K562 (cell line): ENCODE data around the gene TP63. TPM values are rescaled to one million over a fixed set of nuclear protein-coding genes. Genes with fewer than 3 reads are reported as not detected.

Experiments
- ATAC-seq: fragments of 200-7000 bp; cut with Tn5 transposase; 3 replicates; pipeline ENCODE4 v1.9.1; 2020; ENCODE audit warnings: moderate library complexity
- BruUV-seq: library from RNA; stranded (reverse); fragments of 400-500 nt; replicated peaks from 2 replicates; lab custom pipeline; 2021; lab: Mats Ljungman, UMichigan
- CTCF ChIA-PET: fragments of 300-600 bp; formaldehyde crosslinking; extraction: SDS; loops from one replicate; lab custom pipeline; 2021; ENCODE audit warnings: low intra/inter-chr PET ratio; lab: Yijun Ruan, JAX
- POLR2A ChIA-PET: fragments of 300-600, 350-650 bp; sonication (Branson Sonifier 250); formaldehyde crosslinking; extraction: SDS; loops from one replicate; lab custom pipeline; 2021; ENCODE audit warnings: antibody characterized with exemption, inconsistent platforms; lab: Yijun Ruan, JAX
- DNase-seq, 4 experiments: peaks; one replicate each; pipeline versions ENCODE4 v3.0.0 to v3.0.0-alpha.2; 2011 to 2018; ENCODE audit warnings: low spot score in 3 of 4, mixed read lengths in 3 of 4; ENCODE audit errors: extremely low read depth in 1 of 4
- FAIRE-seq: peaks from 2 replicates; lab custom pipeline; 2011; peaks lifted over from hg19 to GRCh38; lab: Jason Lieb, UNC
- H2AFZ ChIP-seq: 2 replicates; pipeline ENCODE4 v1.6.0; 2011; ENCODE audit warnings: low read depth, low read length, control low read depth, inconsistent platforms
- H3K27ac ChIP-seq: fragments of 200-600 bp; 3 replicates; pipeline ENCODE4 v1.8.0; 2011; ENCODE audit warnings: low read depth, mild to moderate bottlenecking, control low read depth, inconsistent platforms, low read length, moderate library complexity, mixed read lengths; ENCODE audit errors: extremely low read depth
- H3K27me3 ChIP-seq, 2 experiments: fragments of 300-600 bp in 1 of 2; 2 replicates in 1 of 2; 3 replicates in 1 of 2; pipeline versions ENCODE4 v1.6.0 to v1.8.0; 2011; ENCODE audit warnings: inconsistent platforms in 2 of 2, low read length in 2 of 2, mild to moderate bottlenecking in 1 of 2, mixed read lengths in 1 of 2, moderate library complexity in 1 of 2; ENCODE audit not compliant: control insufficient read depth in 2 of 2, insufficient read depth in 2 of 2
- H3K36me3 ChIP-seq: fragments of 300-600 bp; 3 replicates; pipeline ENCODE4 v1.8.0; 2011; ENCODE audit warnings: mild to moderate bottlenecking, low read length, inconsistent platforms; ENCODE audit not compliant: control insufficient read depth, insufficient read depth
- H3K4me1 ChIP-seq, 2 experiments: fragments of 200-600 bp in 1 of 2; replicated peaks in 1 of 2; 2 replicates in 1 of 2; 3 replicates in 1 of 2; pipeline versions ENCODE4 v1.5.1 to v1.8.0; 2011; ENCODE audit warnings: inconsistent platforms in 2 of 2, low read length in 2 of 2, mild to moderate bottlenecking in 1 of 2, mixed read lengths in 1 of 2, moderate library complexity in 1 of 2; ENCODE audit not compliant: control insufficient read depth in 2 of 2, insufficient read depth in 2 of 2
- H3K4me2 ChIP-seq: 2 replicates; pipeline ENCODE4 v1.6.1; 2011; ENCODE audit warnings: low read length, control low read depth, inconsistent platforms, mixed read lengths; ENCODE audit not compliant: insufficient read depth
- H3K4me3 ChIP-seq: fragments of 200-600 bp; sonication (generic), shearing (Covaris generic); 2 replicates; pipeline ENCODE4 v1.5.1; 2016; ENCODE audit warnings: control low read depth, inconsistent platforms
- H3K79me2 ChIP-seq: fragments of 200-600 bp; 3 replicates; pipeline ENCODE4 v1.8.0; 2011; ENCODE audit warnings: low read length, inconsistent platforms; ENCODE audit not compliant: control insufficient read depth, insufficient read depth
- H3K9ac ChIP-seq, 2 experiments: 2 replicates each; pipeline versions ENCODE4 v1.6.0 to v1.6.1; 2011; ENCODE audit warnings: low read depth in 2 of 2, low read length in 2 of 2, control low read depth in 1 of 2, inconsistent platforms in 1 of 2, mild to moderate bottlenecking in 1 of 2, mixed read lengths in 1 of 2; ENCODE audit not compliant: insufficient read depth in 1 of 2
- H3K9me1 ChIP-seq: one replicate; pipeline ENCODE4 v1.6.0; 2011; ENCODE audit warnings: inconsistent platforms, mild to moderate bottlenecking, low read length, moderate library complexity; ENCODE audit not compliant: control insufficient read depth, insufficient read depth
- H3K9me3 ChIP-seq: replicated peaks from 2 replicates; pipeline ENCODE4 v1.5.1; 2011; ENCODE audit warnings: low read depth, low read length, inconsistent platforms; ENCODE audit not compliant: control insufficient read depth, insufficient read depth
- H4K20me1 ChIP-seq: replicated peaks from 2 replicates; pipeline ENCODE4 v1.6.1; 2011; ENCODE audit warnings: low read length, inconsistent platforms, mixed read lengths; ENCODE audit not compliant: control insufficient read depth, insufficient read depth
- AFF1 ChIP-seq, 2 experiments: fragments of 450-650 bp; IDR thresholded peaks; 2 replicates each; pipeline ENCODE4 v1.6.1; 2018; ENCODE audit warnings: mild to moderate bottlenecking in 2 of 2, low read depth in 1 of 2; ENCODE audit not compliant: partially characterized antibody in 2 of 2
- ARID4B ChIP-seq: sonication (generic); formaldehyde crosslinking; IDR thresholded peaks from 2 replicates; pipeline ENCODE4 v1.8.0; 2022; ENCODE audit warnings: mild to moderate bottlenecking, missing genetic modification reagents
- C11orf30 ChIP-seq: fragments of 450-650 bp; IDR thresholded peaks from 2 replicates; pipeline ENCODE4 v1.6.1; 2016; ENCODE audit warnings: low read depth, mild to moderate bottlenecking
- GABPB1 ChIP-seq: sonication (generic); formaldehyde crosslinking; IDR thresholded peaks from 2 replicates; pipeline ENCODE4 v1.8.0; 2022; ENCODE audit warnings: mild to moderate bottlenecking, missing genetic modification reagents
- MNT ChIP-seq, 2 experiments: fragments of 450-650 bp; conservative IDR thresholded peaks; 2 replicates each; pipeline ENCODE4 v1.6.1; 2017; ENCODE audit warnings: mild to moderate bottlenecking in 2 of 2, moderate library complexity in 2 of 2
- NCOA2 ChIP-seq, 2 experiments: fragments of 450-650 bp; IDR thresholded peaks; 2 replicates each; pipeline ENCODE4 v1.6.1; 2018; ENCODE audit warnings: mild to moderate bottlenecking in 2 of 2, moderate library complexity in 1 of 2; ENCODE audit not compliant: partially characterized antibody in 2 of 2
- NR1H2 ChIP-seq: sonication (generic); formaldehyde crosslinking; IDR thresholded peaks from 2 replicates; pipeline ENCODE4 v1.4.0; 2020; ENCODE audit warnings: mild to moderate bottlenecking, missing genetic modification reagents
- THRB ChIP-seq: fragments of 450-650 bp; formaldehyde crosslinking; conservative IDR thresholded peaks from 2 replicates; pipeline ENCODE4 v1.4.0; 2022; ENCODE audit warnings: mild to moderate bottlenecking, missing genetic modification characterization
- ZBED1 ChIP-seq: IDR thresholded peaks from 2 replicates; pipeline ENCODE4 v1.6.1; 2014
- ZNF324 ChIP-seq: fragments of 250-450 bp; sonication (Bioruptor Pico); IDR thresholded peaks from 2 replicates; pipeline ENCODE4 v1.4.0; 2020; ENCODE audit warnings: mild to moderate bottlenecking
- ZNF436 ChIP-seq: fragments of 250-450, 450-650 bp; sonication (Bioruptor Pico); formaldehyde crosslinking; IDR thresholded peaks from 2 replicates; pipeline ENCODE4 v1.7.0; 2020; ENCODE audit warnings: mild to moderate bottlenecking
- ZNF444 ChIP-seq: fragments of 250-450 bp; sonication (Bioruptor Pico); IDR thresholded peaks from 2 replicates; pipeline ENCODE4 v1.4.0; 2020; ENCODE audit warnings: mild to moderate bottlenecking, moderate library complexity
- WGBS: fragments of 100-300 bp; shearing (Covaris generic); methylation state at CpG from one replicate; pipeline ENCODE4 v1.1.6; 2016; ENCODE audit warnings: low coverage, mixed read lengths; ENCODE audit not compliant: insufficient coverage; ENCODE audit errors: missing lambda C conversion rate; 5-methylcytosine and 5-hydroxymethylcytosine counted together
- in situ Hi-C: fragments of 300-500 bp; cut with MboI; formaldehyde crosslinking; loops from 4 replicates; pipeline ENCODE4 v1.15.0; 2018; ENCODE audit warnings: inconsistent platforms, mixed read lengths
- intact Hi-C: fragments of 100-400 bp; cut with micrococcal nuclease; formaldehyde crosslinking; loops from 2 replicates; pipeline ENCODE4 v1.14.2; 2022
- polyA plus RNA-seq, 8 experiments: library from polyadenylated mRNA; depleted of rRNA in 4 of 8; stranded (reverse) in 5 of 8; unstranded in 3 of 8; fragments of >200 nt; fragmentation: Nextera tagmentation in 2 of 8; fragmentation: Illumina TruSeq in 1 of 8; extraction: Ambion mirVana in 2 of 8; extraction: Trizol in 1 of 8; gene quantifications; 2 replicates each; pipeline versions ENCODE4 v1.2.1 to v1.2.3, GENCODE V29; 2011 to 2014; ENCODE audit warnings: inconsistent platforms in 1 of 8, missing spikeins in 1 of 8
- total RNA-seq, 7 experiments: library from RNA; depleted of rRNA in 6 of 7; stranded (reverse); fragments of >200 nt in 6 of 7; fragmentation: Illumina TruSeq in 2 of 7; extraction: Trizol in 2 of 7; gene quantifications; 2 replicates each; pipeline versions ENCODE4 v1.2.1 to v1.2.3, GENCODE V29; 2011 to 2021; ENCODE audit warnings: low replicate concordance in 1 of 7

TP63 gene
- total and polyA plus RNA-seq, 9 of the 15 experiments (the other 6 are each of a cell fraction or from before 2014, with no cell fraction given): 0.32 to 1.4 (median 0.50) TPM

GRCh38 chr3:189766416-189766815, 135.2 kb downstream of the TP63 start:
- H3K9ac ChIP-seq: no peak overlapping the region
- no peak overlapping the region for H3K4me3 ChIP-seq
- in situ Hi-C loops (no loop called here), intact Hi-C loops (no loop called here)
- no peaks in the 10 kb centered on the region for H3K79me2 ChIP-seq
- FAIRE-seq (no peak), DNase-seq (no peak), ATAC-seq (no peak)
- no peaks in the 10 kb centered on the region for H4K20me1 ChIP-seq
- H3K27ac ChIP-seq: no peak overlapping the region
- no peaks in the 10 kb centered on the region; the same call in 1 of the 2 replicates for H3K9me3 ChIP-seq
- no peak overlapping the region for H2AFZ ChIP-seq
- CTCF ChIA-PET: no interaction called here
- no peaks in the 10 kb centered on the region for H3K36me3 ChIP-seq
- H3K4me2 ChIP-seq: no peak overlapping the region
- WGBS: 0% methylated on average over 2 of the region's 2 CpGs
- H3K9me1 ChIP-seq: no peaks in the 10 kb centered on the region
- POLR2A ChIA-PET: no interaction called here
- no peaks in the 10 kb centered on the region for H3K27me3 ChIP-seq
- no TSS peak for BruUV-seq
- H3K4me1 ChIP-seq: no peaks in the 10 kb centered on the region
- no peak for TF ChIP-seq ZBED1
- TF ChIP-seq C11orf30: no peak
- TF ChIP-seq ARID4B (CRISPR knock-in tag): no peak
- TF ChIP-seq THRB: no peak
- TF ChIP-seq ZNF324 (CRISPR knock-in tag): no peak
- no peak for TF ChIP-seq ZNF444 (CRISPR knock-in tag)
- no peak for TF ChIP-seq MNT (conservative IDR thresholded peaks at IDR 0.05)
- TF ChIP-seq NCOA2 (IDR thresholded peaks at IDR 0.05; ENCODE audit: partially characterized antibody in 2 of 2): no peak
- no peak for TF ChIP-seq ZNF436 (CRISPR knock-in tag)
- no peak for TF ChIP-seq NR1H2 (CRISPR knock-in tag)
- no peak for TF ChIP-seq GABPB1 (CRISPR knock-in tag)
- no peak for TF ChIP-seq AFF1 (IDR thresholded peaks at IDR 0.05; ENCODE audit: low read depth in 1 of 2, partially characterized antibody in 2 of 2)
